Renal pelvis (tissue), 4 donors: ENCODE data around the gene TBC1D8B. TPM values are rescaled to one million over a fixed set of nuclear protein-coding genes. Genes with fewer than 3 reads are reported as not detected.

Experiments
- DNase-seq: peaks from one replicate; pipeline ENCODE4 v3.0.0-alpha.2; 2013
- polyA plus RNA-seq, 3 donors: library from polyadenylated mRNA; unstranded; fragments of 120-200 nt; gene quantifications; one replicate each; pipeline ENCODE4 v1.2.1, GENCODE V29; 2013; ENCODE audit not compliant: insufficient read length in 3 of 3

The TBC1D8B gene
- polyA plus RNA-seq, 3 donors = 3.9 to 5.9 (median 4.7) TPM

DNA sequence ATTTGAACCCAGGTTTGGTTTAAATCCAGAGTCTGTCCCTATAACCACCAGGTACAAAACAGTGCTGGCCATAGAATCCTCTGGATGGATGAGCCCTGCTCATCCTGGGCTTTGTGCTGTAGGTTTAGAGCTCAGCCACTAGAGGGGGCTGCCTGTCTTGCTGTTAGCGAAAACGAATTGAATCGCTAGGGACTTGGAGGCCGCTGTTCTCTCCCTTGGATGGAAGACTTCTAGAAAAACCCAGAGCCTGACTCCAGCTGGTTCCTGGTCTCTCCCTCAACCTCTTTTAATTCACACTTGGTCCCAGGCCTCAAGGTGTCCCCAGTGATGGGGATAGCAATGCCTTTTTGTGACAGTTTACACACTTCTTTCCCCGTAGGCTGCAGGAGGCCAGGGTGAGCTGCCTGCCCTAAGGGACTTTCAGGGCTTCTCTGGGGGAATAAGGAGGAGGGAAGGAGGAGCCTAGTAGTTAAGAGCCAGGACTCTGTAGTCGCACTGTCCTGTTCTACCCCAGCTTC, 92.0 kb downstream of the TBC1D8B start:
- DNase-seq = peak; percentile 59

DNA sequence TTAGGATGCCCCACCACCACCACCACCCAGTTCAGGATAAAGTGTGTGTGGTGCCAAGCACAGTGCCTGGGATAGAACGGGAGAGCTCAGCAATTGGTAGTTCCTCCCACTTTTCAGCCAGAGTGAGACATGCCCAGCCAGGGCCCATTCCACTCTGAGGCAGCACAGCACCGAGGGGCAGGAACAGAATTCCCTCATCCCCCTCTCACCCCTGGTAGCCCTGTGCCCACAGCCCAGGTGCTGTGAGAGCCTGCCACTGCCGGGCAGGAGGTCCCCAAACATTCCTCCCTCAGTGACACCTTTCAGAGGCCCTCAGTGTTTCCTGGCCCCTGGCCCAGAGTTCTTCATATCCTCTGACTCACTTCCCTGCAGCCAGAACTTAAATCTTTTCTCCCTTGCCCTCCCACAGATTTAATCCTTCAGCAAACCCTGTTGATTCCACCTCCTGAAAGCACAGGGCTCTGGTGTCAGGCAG, 92.5 kb downstream of the TBC1D8B start:
- no peak for DNase-seq

GRCh38 chrX:106897259-106897658, 94.8 kb downstream of the TBC1D8B start:
- no peak for DNase-seq

GRCh38 chrX:106898462-106898861, 96.0 kb downstream of the TBC1D8B start:
- DNase-seq = peak; percentile 39

GRCh38 chrX:106899276-106899675, 96.8 kb downstream of the TBC1D8B start:
- no peak for DNase-seq

DNA sequence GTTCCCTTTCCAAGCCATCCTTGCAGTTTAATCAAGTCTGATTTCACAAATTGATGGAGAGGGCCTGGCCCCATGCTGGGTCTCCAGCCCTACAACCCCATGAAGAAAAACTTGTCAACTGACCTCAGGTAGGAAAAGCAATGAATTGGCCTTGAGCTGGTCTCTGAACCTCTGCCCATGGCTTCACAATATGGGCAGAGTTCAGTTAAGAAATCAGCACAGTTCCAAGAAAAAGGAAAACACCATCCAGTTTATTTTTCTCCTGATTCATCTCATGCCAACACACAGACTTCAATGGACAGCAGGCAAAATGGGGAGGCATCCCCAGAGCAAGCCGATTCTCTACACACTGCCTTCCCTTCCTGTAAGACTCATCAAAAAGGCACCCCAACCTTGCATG, 97.4 kb downstream of the TBC1D8B start:
- DNase-seq = no peak

DNA sequence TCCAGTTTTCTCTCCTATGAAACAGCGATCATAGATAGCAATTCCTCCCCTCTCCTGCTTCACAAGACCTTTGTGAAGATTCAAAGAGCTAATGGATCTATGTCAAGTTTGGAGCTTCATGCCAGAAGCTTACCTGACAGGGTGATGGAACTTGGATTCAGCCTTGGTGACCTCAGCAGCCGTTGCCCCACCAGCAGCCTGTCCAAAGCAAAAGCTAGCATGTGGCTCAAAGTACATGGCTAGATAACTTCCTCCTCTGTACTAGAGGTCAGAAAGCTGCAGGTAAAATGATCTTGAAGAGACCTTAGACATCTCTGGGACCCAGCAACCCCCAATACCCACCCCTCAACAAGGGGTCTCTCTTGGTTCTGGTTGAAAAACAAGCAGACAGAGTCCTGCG, 98.9 kb downstream of the TBC1D8B start:
- no peak for DNase-seq

DNA sequence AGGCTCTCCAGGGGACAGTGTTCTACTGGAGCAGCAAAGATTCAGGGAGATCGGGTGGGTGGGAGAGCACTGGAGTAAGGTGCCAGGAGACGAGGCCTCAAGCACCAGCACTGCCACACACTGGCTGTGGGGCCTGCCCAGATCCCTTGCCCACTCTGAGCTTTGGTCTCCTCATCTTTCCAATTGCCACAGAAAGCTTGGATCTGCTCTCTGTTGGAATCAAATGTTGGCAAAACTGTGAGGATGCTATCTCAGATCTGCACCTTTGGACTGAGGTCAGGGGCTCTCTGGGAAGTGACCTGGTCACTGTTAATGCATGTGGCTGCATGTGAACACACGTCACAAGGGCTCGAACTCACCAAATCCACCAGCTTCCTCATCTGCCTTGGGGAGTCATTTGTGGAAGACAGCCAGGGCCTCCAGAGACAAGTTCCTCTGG, 99.3 kb downstream of the TBC1D8B start:
- no peak for DNase-seq

- DNase-seq = no peak
Observed at GRCh38 chrX:106902684-106903083, 100.2 kb downstream of the TBC1D8B start.

DNA sequence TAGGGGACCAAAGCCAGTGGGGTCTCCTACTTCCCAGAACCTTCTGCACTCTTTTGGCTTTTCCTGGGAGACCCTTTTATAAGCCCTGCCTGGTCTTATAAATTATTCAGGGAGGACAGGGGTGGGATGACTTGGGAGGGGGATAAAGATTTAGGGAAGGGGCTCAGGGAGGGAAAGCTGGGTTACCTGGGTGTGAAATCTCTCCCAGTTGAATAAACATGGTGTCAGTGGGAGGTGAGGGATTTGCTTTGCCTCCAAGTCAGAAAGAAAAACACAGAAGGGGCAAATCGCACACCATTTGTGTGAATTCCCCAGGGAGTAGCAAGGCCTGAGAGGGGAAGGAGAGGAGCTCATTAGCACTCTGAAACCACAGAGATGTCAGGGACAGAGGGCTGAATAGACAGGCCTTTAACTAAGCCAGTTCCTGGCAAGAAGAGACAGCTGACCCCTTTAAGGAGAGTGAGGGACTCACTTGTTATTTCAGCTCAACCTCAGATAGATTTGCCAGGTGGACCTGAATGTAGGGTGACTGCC, 100.9 kb downstream of the TBC1D8B start, which contains the start of gene RIPPLY1:
TSS of gene RIPPLY1 (minus strand) at position 51 of the 534 bp plus-strand sequence. CDS start 54 bp downstream, outside the sequence.
- DNase-seq = no peak

DNA sequence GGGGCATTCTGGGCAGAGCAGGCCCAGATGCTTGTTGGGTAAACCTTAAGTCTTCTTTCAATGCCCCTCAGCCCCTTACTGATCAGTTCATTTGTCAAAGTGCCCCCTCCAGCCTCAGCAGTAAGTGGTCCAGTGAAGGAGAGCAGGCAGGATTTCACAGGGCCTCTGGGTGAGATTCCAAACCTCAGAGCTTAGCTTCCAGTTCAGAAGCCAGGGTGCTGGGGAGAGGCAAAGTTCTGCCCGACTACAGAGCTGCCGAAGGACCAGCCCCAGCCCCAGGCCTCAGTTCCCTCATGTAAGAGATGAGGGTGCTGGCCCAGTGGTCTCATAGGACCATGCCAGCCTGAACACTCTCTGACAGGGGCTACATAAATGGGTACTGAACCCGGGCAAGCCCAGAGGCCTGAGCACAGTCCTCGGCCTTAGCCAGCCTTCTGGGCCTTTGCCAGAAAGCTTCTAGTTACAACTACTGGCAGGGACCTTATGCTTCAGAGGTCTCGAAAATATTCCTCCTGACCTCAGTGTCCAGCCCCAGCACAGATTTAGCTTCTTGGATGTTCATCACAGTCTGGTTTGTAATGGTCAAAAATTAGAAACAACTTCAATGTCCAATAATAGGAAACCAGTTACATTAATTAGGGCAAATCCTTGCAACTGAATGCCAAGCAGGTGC, 101.5 kb downstream of the TBC1D8B start:
- no peak for DNase-seq

DNA sequence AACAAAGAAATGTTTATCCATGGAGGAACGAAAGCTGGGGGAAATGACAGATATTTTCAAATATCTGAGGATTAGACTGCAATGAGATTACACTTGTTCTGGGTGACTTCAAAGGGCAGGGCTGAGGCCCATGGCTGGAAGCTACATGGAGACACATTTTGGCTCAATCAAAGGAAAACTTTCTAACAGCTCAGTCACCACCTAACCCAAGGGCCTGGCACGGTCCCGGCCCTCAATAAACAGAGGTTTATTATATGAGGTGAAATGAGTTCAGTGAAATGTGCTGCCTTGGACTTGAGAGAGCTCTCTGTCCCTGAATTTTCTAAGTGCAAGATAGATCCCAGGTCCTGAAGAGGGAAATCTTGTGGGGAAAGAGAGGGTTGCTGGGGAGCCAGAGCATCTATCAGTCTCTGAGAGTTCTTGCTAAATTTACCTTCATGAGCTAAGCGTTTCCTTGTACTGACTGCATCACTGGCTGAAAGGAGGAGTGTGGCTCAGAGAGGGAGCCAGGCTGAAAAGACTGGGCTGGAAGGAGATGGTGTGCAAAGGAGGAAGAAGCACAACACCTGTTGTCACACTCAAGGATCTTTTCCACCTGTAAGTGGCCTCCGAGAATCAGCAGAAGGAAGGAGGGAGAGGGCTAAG, 102.7 kb downstream of the TBC1D8B start:
- DNase-seq = no peak

DNA sequence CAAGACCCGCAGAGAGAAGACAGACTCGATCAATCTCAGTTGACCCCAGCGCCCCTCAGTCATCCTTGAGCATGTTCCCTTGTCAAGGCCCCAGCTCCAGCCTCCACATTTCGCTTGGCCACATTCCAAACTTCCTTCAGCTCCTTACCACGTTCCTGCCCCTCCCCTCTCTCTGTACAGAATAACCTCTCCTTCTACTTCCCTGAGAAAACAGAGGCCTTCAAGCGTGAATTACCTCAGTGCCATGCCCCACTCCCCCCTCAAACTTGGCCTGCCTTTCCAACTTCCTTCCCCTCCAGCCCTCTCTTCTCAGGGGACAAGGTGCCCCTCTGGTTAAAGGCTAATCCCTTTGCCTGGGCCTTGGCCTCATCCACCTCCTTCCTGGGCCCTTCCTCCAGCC, 103.9 kb downstream of the TBC1D8B start:
- DNase-seq = peak; percentile 42

DNA sequence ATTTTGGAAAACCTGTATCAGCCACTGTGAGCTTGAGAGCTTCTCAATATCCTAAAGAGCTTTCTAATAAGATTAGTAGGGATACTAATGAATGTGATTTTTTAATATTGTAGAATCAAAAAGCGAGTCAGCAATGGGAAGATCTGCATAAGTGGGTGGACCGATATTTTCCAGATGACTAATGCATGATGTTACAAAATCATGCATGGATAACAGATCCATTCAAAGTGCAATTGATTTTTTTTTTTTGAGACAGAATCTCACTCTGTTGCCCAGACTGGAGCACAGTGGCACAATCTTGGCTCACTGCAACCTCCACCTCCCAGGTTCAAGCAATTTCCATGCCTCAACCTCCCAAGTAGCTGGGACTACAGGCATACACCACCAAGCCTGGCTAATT, 110.4 kb downstream of the TBC1D8B start:
- no peak for DNase-seq

DNA sequence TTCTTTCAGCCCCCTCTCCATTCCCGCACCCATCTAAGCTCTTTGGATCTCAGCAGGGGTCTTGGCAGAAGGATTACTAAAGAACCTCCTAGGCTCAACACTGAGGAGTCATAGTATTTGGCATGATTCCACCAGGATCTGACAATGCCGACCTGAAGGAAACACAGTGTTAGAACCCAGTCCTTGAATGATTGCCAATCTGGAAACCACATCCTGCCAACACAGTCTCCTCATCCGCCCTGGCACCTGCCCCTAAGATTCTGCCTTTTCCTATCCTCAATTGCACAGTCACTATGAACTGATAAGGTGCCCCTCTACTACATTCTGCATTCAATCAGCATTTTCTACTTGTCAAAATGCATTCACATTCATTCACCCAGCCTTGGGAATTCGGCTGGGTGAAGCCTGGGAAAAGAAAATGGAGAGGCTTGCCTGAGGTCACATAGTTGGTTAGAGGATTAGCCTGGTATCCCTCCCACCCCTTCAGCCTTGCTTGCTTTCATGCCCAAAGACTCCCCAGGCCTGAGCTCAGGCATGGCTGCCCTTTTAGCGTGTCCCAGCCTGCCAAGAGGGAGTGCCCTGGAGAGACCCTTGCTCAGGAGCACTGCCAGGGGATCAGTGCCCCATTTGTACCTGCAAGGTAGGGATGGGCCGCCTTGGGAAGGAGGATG, 115.5 kb downstream of the TBC1D8B start:
- no peak for DNase-seq

DNA sequence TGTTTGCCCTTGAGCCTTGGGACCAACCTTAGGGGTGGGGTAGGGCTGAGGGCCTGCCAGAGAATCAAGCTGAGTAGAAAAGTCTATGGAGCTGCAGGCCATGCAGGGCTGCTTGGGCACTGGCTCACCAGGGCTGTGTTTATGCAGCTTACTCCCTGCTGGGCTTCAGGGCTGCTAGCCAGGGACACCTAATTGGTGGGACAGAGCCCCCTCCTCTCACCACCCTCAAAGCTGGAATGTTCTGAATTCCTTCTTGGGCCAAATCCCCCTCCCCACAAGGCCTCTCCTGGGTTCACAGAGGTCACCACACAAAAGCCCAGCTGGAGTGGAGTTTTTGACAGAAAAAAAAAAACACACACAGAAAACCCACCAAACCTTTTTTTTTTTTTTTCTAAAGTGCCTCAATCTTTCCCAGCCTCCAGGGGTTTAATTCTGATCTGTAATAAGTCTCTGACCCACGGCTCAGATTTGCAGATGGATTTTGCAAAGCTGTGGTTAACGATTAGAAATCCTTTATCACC, 117.5 kb downstream of the TBC1D8B start, which contains the start of gene CLDN2:
TSS of gene CLDN2 (plus strand) at position 471 of the 521 bp plus-strand sequence. CDS start 7,827 bp downstream, outside the sequence.
- no peak for DNase-seq

DNA sequence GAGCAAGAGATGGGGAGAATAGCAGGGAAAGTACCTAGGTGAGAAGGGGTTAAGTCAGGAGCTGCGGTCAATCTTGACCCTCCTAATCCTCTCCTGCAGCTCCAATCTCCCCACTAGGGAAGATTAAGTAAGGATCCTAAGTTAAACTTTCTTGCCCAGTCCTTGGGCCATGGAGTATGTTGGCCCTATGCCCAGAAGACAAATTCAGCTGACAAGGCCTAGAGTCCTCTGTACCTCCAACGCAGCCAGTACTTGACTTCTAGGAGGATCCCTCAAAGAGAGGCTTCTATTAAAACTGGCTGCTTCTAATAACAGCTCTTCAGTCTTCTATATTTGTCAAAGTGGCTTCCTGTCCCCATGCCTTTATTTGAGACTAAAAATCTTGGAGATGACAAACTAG, 119.2 kb downstream of the TBC1D8B start:
- no peak for DNase-seq
